Liver (tissue), 9 donors: ENCODE data around the gene CRMP1. TPM values are rescaled to one million over a fixed set of nuclear protein-coding genes. Genes with fewer than 3 reads are reported as not detected.

Experiments used
- DNase-seq: peaks from one replicate; pipeline ENCODE4 v3.0.0-alpha.2; 2017; ENCODE audit warnings: low spot score
- H3K27ac ChIP-seq, 2 donors: one replicate each; pipeline ENCODE4 v1.7.0; 2013; ENCODE audit warnings: inconsistent platforms in 2 of 2, low read length in 2 of 2, control low read depth in 1 of 2, low read depth in 1 of 2, mild to moderate bottlenecking in 1 of 2
- H3K27me3 ChIP-seq, 4 donors: one replicate each; pipeline versions ENCODE4 v1.6.1 to v1.7.0; 2013; ENCODE audit warnings: low read length in 3 of 4, inconsistent platforms in 1 of 4, mild to moderate bottlenecking in 1 of 4, moderate library complexity in 1 of 4; ENCODE audit not compliant: control insufficient read depth in 4 of 4, insufficient read depth in 4 of 4
- H3K36me3 ChIP-seq, 4 donors: one replicate each; pipeline versions ENCODE4 v1.6.1 to v1.7.0; 2013; ENCODE audit warnings: low read length in 3 of 4, mild to moderate bottlenecking in 3 of 4, low read depth in 1 of 4, moderate library complexity in 1 of 4; ENCODE audit not compliant: control insufficient read depth in 4 of 4, insufficient read depth in 3 of 4
- H3K4me1 ChIP-seq, 4 donors: one replicate each; pipeline versions ENCODE4 v1.6.1 to v1.7.0; 2013; ENCODE audit warnings: low read length in 3 of 4, mild to moderate bottlenecking in 3 of 4, moderate library complexity in 1 of 4; ENCODE audit not compliant: control insufficient read depth in 4 of 4, insufficient read depth in 4 of 4
- H3K4me3 ChIP-seq, 3 donors: one replicate each; pipeline versions ENCODE4 v1.6.1 to v1.7.0; 2013; ENCODE audit warnings: low read length in 3 of 3, control low read depth in 1 of 3, low read depth in 1 of 3, mild to moderate bottlenecking in 1 of 3
- H3K9ac ChIP-seq, 2 donors: one replicate each; pipeline ENCODE4 v1.7.0; 2013; ENCODE audit warnings: low read length in 2 of 2, mild to moderate bottlenecking in 2 of 2, moderate library complexity in 2 of 2, control low read depth in 1 of 2, low read depth in 1 of 2
- H3K9me3 ChIP-seq, 4 donors: one replicate each; pipeline versions ENCODE4 v1.6.1 to v1.7.0; 2013; ENCODE audit warnings: low read length in 3 of 4; ENCODE audit not compliant: control insufficient read depth in 4 of 4
- EGR1 ChIP-seq, 2 donors: IDR thresholded peaks; 2 replicates each; pipeline ENCODE4 v1.6.1; 2016 to 2018; ENCODE audit warnings: antibody characterized with exemption in 2 of 2, low read depth in 2 of 2
- FOXA1 ChIP-seq: IDR thresholded peaks from 2 replicates; pipeline ENCODE4 v1.6.1; 2016; ENCODE audit warnings: antibody characterized with exemption
- FOXA2 ChIP-seq: IDR thresholded peaks from 2 replicates; pipeline ENCODE4 v1.6.1; 2016; ENCODE audit warnings: antibody characterized with exemption
- GABPA ChIP-seq, 2 donors: IDR thresholded peaks in 1 of 2; conservative IDR thresholded peaks in 1 of 2; 2 replicates each; pipeline ENCODE4 v1.6.1; 2016; ENCODE audit warnings: antibody characterized with exemption in 2 of 2, mild to moderate bottlenecking in 1 of 2, moderate library complexity in 1 of 2
- HNF4A ChIP-seq, 2 donors: conservative IDR thresholded peaks; 2 replicates each; pipeline ENCODE4 v1.6.1; 2016; ENCODE audit warnings: antibody characterized with exemption in 2 of 2, mild to moderate bottlenecking in 2 of 2
- HNF4G ChIP-seq: IDR thresholded peaks from 2 replicates; pipeline ENCODE4 v1.6.1; 2016; ENCODE audit warnings: antibody characterized with exemption
- JUND ChIP-seq, 2 donors: IDR thresholded peaks; 2 replicates each; pipeline ENCODE4 v1.6.1; 2016; ENCODE audit warnings: antibody characterized with exemption in 2 of 2
- NR2F2 ChIP-seq: IDR thresholded peaks from 2 replicates; pipeline ENCODE4 v1.6.1; 2016; ENCODE audit warnings: antibody characterized with exemption
- RAD21 ChIP-seq, 2 donors: IDR thresholded peaks; 2 replicates each; pipeline ENCODE4 v1.6.1; 2016; ENCODE audit warnings: antibody characterized with exemption in 2 of 2, mild to moderate bottlenecking in 2 of 2
- REST ChIP-seq: IDR thresholded peaks from 2 replicates; pipeline ENCODE4 v1.6.1; 2016; ENCODE audit warnings: antibody characterized with exemption, mild to moderate bottlenecking
- RXRA ChIP-seq, 2 donors: IDR thresholded peaks; 2 replicates each; pipeline ENCODE4 v1.6.1; 2017 to 2018; ENCODE audit warnings: antibody characterized with exemption in 2 of 2, mild to moderate bottlenecking in 1 of 2
- SP1 ChIP-seq: IDR thresholded peaks from 2 replicates; pipeline ENCODE4 v1.6.1; 2018; ENCODE audit warnings: antibody characterized with exemption, mild to moderate bottlenecking
- TAF1 ChIP-seq: conservative IDR thresholded peaks from 2 replicates; pipeline ENCODE4 v1.6.1; 2016; ENCODE audit warnings: antibody characterized with exemption, mild to moderate bottlenecking
- YY1 ChIP-seq: IDR thresholded peaks from 2 replicates; pipeline ENCODE4 v1.6.1; 2016; ENCODE audit warnings: antibody characterized with exemption, mild to moderate bottlenecking
- WGBS: extraction: QIAGEN DNeasy Blood & Tissue Kit; methylation state at CpG from one replicate; pipeline ENCODE4 v1.1.7; 2013; 5-methylcytosine and 5-hydroxymethylcytosine counted together
- polyA plus RNA-seq, 2 donors: library from polyadenylated mRNA; stranded (reverse) in 1 of 2; unstranded in 1 of 2; fragments of 200-250 nt in 1 of 2; fragments of >200 nt in 1 of 2; fragmentation: Nextera tagmentation in 1 of 2; extraction: Ambion mirVana in 1 of 2; gene quantifications; one replicate each; pipeline versions ENCODE4 v1.2.1 to v1.2.3, GENCODE V29; 2013 to 2015
- total RNA-seq, 2 donors: library from RNA; depleted of rRNA; stranded (reverse); fragments of >200 nt; gene quantifications; one replicate each; pipeline ENCODE4 v1.2.3, GENCODE V29; 2014
- TF ChIP-seq, protein P1 (sequence below): IDR thresholded peaks from 2 replicates; pipeline ENCODE4 v1.6.1; 2016; ENCODE audit warnings: antibody characterized with exemption
- TF ChIP-seq, protein P2 (sequence below): fragments of 150-350 bp; IDR thresholded peaks from 2 replicates; pipeline ENCODE4 v1.5.1; 2017; ENCODE audit warnings: improper control_type of control experiment, low read depth, low read length; ENCODE audit not compliant: missing input control
- TF ChIP-seq, protein P3 (sequence below): IDR thresholded peaks from 2 replicates; pipeline ENCODE4 v1.6.1; 2016; ENCODE audit warnings: antibody characterized with exemption
- donor health status: healthy.
- donor health status: healthy.
- donor health status: healthy.
- donor health status: healthy.
- donor health status: healthy.

CRMP1 gene
- total and polyA plus RNA-seq, 4 donors: 0.06 to 0.42 (median 0.12) TPM

- WGBS: 55% methylated on average over 4 of the region's 4 CpGs
- H3K27me3 ChIP-seq: peaks cover 0 to 2% (median 0%) of the 10 kb centered on the region in 4 donors
- H3K36me3 ChIP-seq: no peaks in the 10 kb centered on the region
- H3K4me3 ChIP-seq: no peak overlapping the region
- no peaks in the 10 kb centered on the region for H3K9me3 ChIP-seq
- H3K27ac ChIP-seq: no peak overlapping the region
- no peak for DNase-seq
- TF ChIP-seq JUND (IDR thresholded peaks at IDR 0.05) (no peak), HNF4A (conservative IDR thresholded peaks at IDR 0.05) (no peak), FOXA1 (no peak), HNF4G (no peak), GABPA (IDR thresholded peaks at IDR 0.05 in 1 of 2, conservative IDR thresholded peaks at IDR 0.05 in 1 of 2) (no peak), RAD21 (IDR thresholded peaks at IDR 0.05) (no peak), REST (no peak), SP1 (no peak), EGR1 (IDR thresholded peaks at IDR 0.05; ENCODE audit: low read depth in 2 of 2) (no peak), RXRA (IDR thresholded peaks at IDR 0.05) (no peak), YY1 (no peak), FOXA2 (no peak), NR2F2 (no peak), TAF1 (no peak)
- TF ChIP-seq, protein P1, sequence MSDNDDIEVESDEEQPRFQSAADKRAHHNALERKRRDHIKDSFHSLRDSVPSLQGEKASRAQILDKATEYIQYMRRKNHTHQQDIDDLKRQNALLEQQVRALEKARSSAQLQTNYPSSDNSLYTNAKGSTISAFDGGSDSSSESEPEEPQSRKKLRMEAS: no peak
- TF ChIP-seq, protein P2, sequence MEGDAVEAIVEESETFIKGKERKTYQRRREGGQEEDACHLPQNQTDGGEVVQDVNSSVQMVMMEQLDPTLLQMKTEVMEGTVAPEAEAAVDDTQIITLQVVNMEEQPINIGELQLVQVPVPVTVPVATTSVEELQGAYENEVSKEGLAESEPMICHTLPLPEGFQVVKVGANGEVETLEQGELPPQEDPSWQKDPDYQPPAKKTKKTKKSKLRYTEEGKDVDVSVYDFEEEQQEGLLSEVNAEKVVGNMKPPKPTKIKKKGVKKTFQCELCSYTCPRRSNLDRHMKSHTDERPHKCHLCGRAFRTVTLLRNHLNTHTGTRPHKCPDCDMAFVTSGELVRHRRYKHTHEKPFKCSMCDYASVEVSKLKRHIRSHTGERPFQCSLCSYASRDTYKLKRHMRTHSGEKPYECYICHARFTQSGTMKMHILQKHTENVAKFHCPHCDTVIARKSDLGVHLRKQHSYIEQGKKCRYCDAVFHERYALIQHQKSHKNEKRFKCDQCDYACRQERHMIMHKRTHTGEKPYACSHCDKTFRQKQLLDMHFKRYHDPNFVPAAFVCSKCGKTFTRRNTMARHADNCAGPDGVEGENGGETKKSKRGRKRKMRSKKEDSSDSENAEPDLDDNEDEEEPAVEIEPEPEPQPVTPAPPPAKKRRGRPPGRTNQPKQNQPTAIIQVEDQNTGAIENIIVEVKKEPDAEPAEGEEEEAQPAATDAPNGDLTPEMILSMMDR: no peak
- TF ChIP-seq, protein P3, sequence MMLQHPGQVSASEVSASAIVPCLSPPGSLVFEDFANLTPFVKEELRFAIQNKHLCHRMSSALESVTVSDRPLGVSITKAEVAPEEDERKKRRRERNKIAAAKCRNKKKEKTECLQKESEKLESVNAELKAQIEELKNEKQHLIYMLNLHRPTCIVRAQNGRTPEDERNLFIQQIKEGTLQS: no peak
- no peak overlapping the region for H3K9ac ChIP-seq
- no peaks in the 10 kb centered on the region for H3K4me1 ChIP-seq
Observed at GRCh38 chr4:5851637-5852301, 41.1 kb downstream of the CRMP1 start.
